LoVo (cell line): ENCODE data around the gene HYDIN.
A peak's percentile ranks its signal among the peaks of the same experiment; 100 is the strongest.
"Not testable (repeated sequence)": the region's sequence is repeated elsewhere in the genome, so short reads cannot be mapped to it uniquely, and the experiment has no call there.

Experiments
- DNase-seq: peaks from one replicate; pipeline ENCODE4 v3.0.0-alpha.2; 2016; ENCODE audit warnings: low spot score

The HYDIN gene

GRCh38 chr16:71105881-71106280 is 124.6 kb downstream of the HYDIN start:
- not testable (repeated sequence) for DNase-seq

GRCh38 chr16:71083573-71083972 is 146.9 kb downstream of the HYDIN start:
- DNase-seq = not testable (repeated sequence)

GRCh38 chr16:71080777-71081176 is 149.7 kb downstream of the HYDIN start:
- not testable (repeated sequence) for DNase-seq

- DNase-seq = not testable (repeated sequence)
Observed at GRCh38 chr16:71080262-71080661, 150.3 kb downstream of the HYDIN start.

GRCh38 chr16:71070651-71071050 is 159.9 kb downstream of the HYDIN start:
- not testable (repeated sequence) for DNase-seq

- DNase-seq = not testable (repeated sequence)
Observed at GRCh38 chr16:71069842-71070241, 160.7 kb downstream of the HYDIN start.

GRCh38 chr16:71053897-71054609 is 176.5 kb downstream of the HYDIN start:
- not testable (repeated sequence) for DNase-seq

GRCh38 chr16:71050307-71050706 is 180.2 kb downstream of the HYDIN start:
- not testable (repeated sequence) for DNase-seq

- DNase-seq = not testable (repeated sequence)
Observed at GRCh38 chr16:71039368-71040111, 191.0 kb downstream of the HYDIN start.

GRCh38 chr16:71038421-71038820 is 192.1 kb downstream of the HYDIN start:
- not testable (repeated sequence) for DNase-seq

GRCh38 chr16:71037987-71038386 is 192.5 kb downstream of the HYDIN start:
- not testable (repeated sequence) for DNase-seq

- DNase-seq = not testable (repeated sequence)
Observed at GRCh38 chr16:71028032-71028727, 202.3 kb downstream of the HYDIN start.

- DNase-seq = not testable (repeated sequence)
Observed at GRCh38 chr16:71027511-71027910, 203.0 kb downstream of the HYDIN start.

- not testable (repeated sequence) for DNase-seq
Observed at GRCh38 chr16:71023851-71024439, 206.6 kb downstream of the HYDIN start.

GRCh38 chr16:71021961-71022537 is 208.5 kb downstream of the HYDIN start:
- not testable (repeated sequence) for DNase-seq

- DNase-seq = not testable (repeated sequence)
Observed at GRCh38 chr16:71019067-71019682, 211.3 kb downstream of the HYDIN start.

- DNase-seq = not testable (repeated sequence)
Observed at GRCh38 chr16:71015419-71015818, 215.1 kb downstream of the HYDIN start.

- DNase-seq = not testable (repeated sequence)
Observed at GRCh38 chr16:71009440-71010223, 220.9 kb downstream of the HYDIN start.

GRCh38 chr16:71006516-71006915 is 224.0 kb downstream of the HYDIN start:
- not testable (repeated sequence) for DNase-seq

GRCh38 chr16:70999735-71000134 is 230.8 kb downstream of the HYDIN start:
- peak; percentile 5 for DNase-seq
